Stimulated activated CD4-positive, alpha-beta T cell treated with anti-CD3 and anti-CD28 coated beads, Interleukin-1b, Interleukin-23, amount 100 ng/mL, for 4 hours (primary cell): ENCODE data around the gene RTN4RL1.

Experiments used
- DNase-seq, 2 donors: peaks; one replicate each; pipeline ENCODE4 v3.0.0-alpha.2; 2020; ENCODE audit warnings: low read depth in 2 of 2

The RTN4RL1 gene

GRCh38 chr17:2025220-2025621, at the start of gene RTN4RL1:
RTN4RL1 (minus strand) TSS chr17:2025334; CDS start chr17:2024865, 469 bp downstream.
- DNase-seq: peak; percentile 61 to 68

GRCh38 chr17:2074919-2075318, 49.8 kb upstream of the RTN4RL1 start:
- no peak for DNase-seq

- DNase-seq: no peak
Measured at GRCh38 chr17:2071455-2072281, 46.5 kb upstream of the RTN4RL1 start.

- DNase-seq: no peak
Measured at GRCh38 chr17:2071024-2071385, 45.9 kb upstream of the RTN4RL1 start.

GRCh38 chr17:2070241-2071023, 45.3 kb upstream of the RTN4RL1 start:
- DNase-seq: no peak

GRCh38 chr17:2068519-2069051, 43.5 kb upstream of the RTN4RL1 start:
- no peak for DNase-seq

- DNase-seq: no peak
Measured at GRCh38 chr17:2068031-2068518, 42.9 kb upstream of the RTN4RL1 start.

GRCh38 chr17:2067608-2068024, 42.5 kb upstream of the RTN4RL1 start:
- DNase-seq: no peak

GRCh38 chr17:2067048-2067561, 42.0 kb upstream of the RTN4RL1 start:
- DNase-seq: no peak

- no peak for DNase-seq
Measured at GRCh38 chr17:2065949-2066400, 40.8 kb upstream of the RTN4RL1 start.

- peak in 1 of 2 donors; percentile 55 for DNase-seq
Measured at GRCh38 chr17:2064980-2065785, 40.0 kb upstream of the RTN4RL1 start.

GRCh38 chr17:2064520-2064971, 39.4 kb upstream of the RTN4RL1 start:
- no peak for DNase-seq

- no peak for DNase-seq
Measured at GRCh38 chr17:2064147-2064489, 39.0 kb upstream of the RTN4RL1 start.

- DNase-seq: no peak
Measured at GRCh38 chr17:2063261-2064146, 38.4 kb upstream of the RTN4RL1 start.

GRCh38 chr17:2062571-2063183, 37.5 kb upstream of the RTN4RL1 start:
- DNase-seq: no peak

- DNase-seq: no peak
Measured at GRCh38 chr17:2061441-2061958, 36.4 kb upstream of the RTN4RL1 start.

GRCh38 chr17:2060681-2061440, 35.7 kb upstream of the RTN4RL1 start:
- DNase-seq: no peak

GRCh38 chr17:2060385-2060658, 35.2 kb upstream of the RTN4RL1 start:
- DNase-seq: no peak
